Right renal cortex interstitium (tissue), 3 donors: ENCODE measurements around the gene MSX2. TPM values are rescaled to one million over a fixed set of nuclear protein-coding genes. Genes with fewer than 3 reads are reported as not detected.
"Not testable (repeated sequence)": the region's sequence is repeated elsewhere in the genome, so short reads cannot be mapped to it uniquely, and the experiment has no call there.

Experiments
- DNase-seq, 3 donors: peaks; one replicate each; pipeline ENCODE4 v3.0.0-alpha.2; 2013; ENCODE audit warnings: low read depth in 3 of 3, low spot score in 2 of 3
- polyA plus RNA-seq, 3 donors: library from polyadenylated mRNA; unstranded; fragments of 120-200 nt; gene quantifications; one replicate each; pipeline ENCODE4 v1.2.1, GENCODE V29; 2013; ENCODE audit not compliant: insufficient read length in 3 of 3

MSX2 gene
- polyA plus RNA-seq, 3 donors = 0.22 to 0.69 (median 0.62) TPM

- no peak for DNase-seq
Observed at GRCh38 chr5:174732036-174733020, 7.9 kb downstream of the MSX2 start.

- DNase-seq = no peak
Observed at GRCh38 chr5:174733091-174733690, 8.8 kb downstream of the MSX2 start.

- no peak for DNase-seq
Observed at GRCh38 chr5:174733836-174734235, 9.5 kb downstream of the MSX2 start.

- no peak for DNase-seq
Observed at GRCh38 chr5:174734571-174735497, 10.5 kb downstream of the MSX2 start.

- no peak for DNase-seq
Observed at GRCh38 chr5:174735498-174736330, 11.3 kb downstream of the MSX2 start.

GRCh38 chr5:174736331-174736721 is 11.9 kb downstream of the MSX2 start:
- no peak for DNase-seq

GRCh38 chr5:174736777-174737176 is 12.4 kb downstream of the MSX2 start:
- DNase-seq = no peak

GRCh38 chr5:174737330-174737729 is 12.9 kb downstream of the MSX2 start:
- no peak for DNase-seq

- no peak for DNase-seq
Observed at GRCh38 chr5:174741352-174741751, 17.0 kb downstream of the MSX2 start.

GRCh38 chr5:174744896-174745295 is 20.5 kb downstream of the MSX2 start:
- DNase-seq = no peak

- DNase-seq = no peak
Observed at GRCh38 chr5:174745590-174746103, 21.3 kb downstream of the MSX2 start.

- DNase-seq = no peak
Observed at GRCh38 chr5:174750711-174751110, 26.3 kb downstream of the MSX2 start.

- no peak for DNase-seq
Observed at GRCh38 chr5:174751154-174752000, 27.0 kb downstream of the MSX2 start.

GRCh38 chr5:174752121-174752520 is 27.7 kb downstream of the MSX2 start:
- DNase-seq = no peak

GRCh38 chr5:174755106-174755505 is 30.7 kb downstream of the MSX2 start:
- DNase-seq = no peak

GRCh38 chr5:174759091-174759490 is 34.7 kb downstream of the MSX2 start:
- DNase-seq = no peak

GRCh38 chr5:174760721-174761120 is 36.3 kb downstream of the MSX2 start:
- DNase-seq = no peak

- DNase-seq = not testable (repeated sequence)
Observed at GRCh38 chr5:174761341-174761740, 37.0 kb downstream of the MSX2 start.

GRCh38 chr5:174764309-174764708 is 39.9 kb downstream of the MSX2 start:
- DNase-seq = no peak
